Raji (cell line): ENCODE measurements around the gene RMDN3.

Experiments
- POLR2A ChIP-seq: IDR thresholded peaks from 2 replicates; pipeline ENCODE4 v1.6.1; 2011; ENCODE audit warnings: low read depth, low read length, control low read depth; ENCODE audit not compliant: insufficient read depth

RMDN3 gene

GRCh38 chr15:40693904-40694687 is 61.0 kb downstream of the RMDN3 start:
- TF ChIP-seq POLR2A = no peak; the same call in 1 of the 2 replicates

- no peak for TF ChIP-seq POLR2A
Measured at GRCh38 chr15:40691737-40692136, 63.3 kb downstream of the RMDN3 start.

- no peak for TF ChIP-seq POLR2A
Measured at GRCh38 chr15:40688932-40689799, 65.9 kb downstream of the RMDN3 start.
